ENCODE results near the gene TDRD15. TPM values are rescaled to one million over a fixed set of nuclear protein-coding genes. Genes with fewer than 3 reads are reported as not detected.

The TDRD15 gene
- total and polyA plus RNA-seq, 11 donors, result 0.05 to 0.08 TPM; not detected in 9

DNA sequence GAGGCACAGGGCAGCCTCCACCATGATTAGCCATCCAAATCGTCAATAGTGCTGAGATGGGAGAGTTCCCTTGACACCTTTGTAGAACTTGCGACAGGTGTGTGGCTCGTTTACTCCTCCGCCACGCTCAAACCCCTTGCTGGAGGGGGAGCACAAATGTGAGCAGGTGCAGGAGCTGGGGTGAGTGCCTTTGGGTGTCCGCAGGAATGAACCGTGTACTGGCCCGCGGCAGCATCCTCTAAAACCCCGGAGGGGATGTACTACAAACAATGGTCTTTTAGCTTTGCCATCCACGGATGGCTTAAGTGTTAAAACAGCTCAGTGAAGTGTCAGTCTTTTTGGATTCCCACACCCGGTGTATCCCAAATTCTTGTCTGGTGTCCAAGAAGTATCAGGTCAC, 21.4 kb upstream of the TDRD15 start:
- H3K4me3 ChIP-seq, result no peak overlapping the region
- no peak for ATAC-seq
- 85 to 88% (median 86%) methylated on average over 11 to 12 of the region's 12 CpGs for WGBS, 4 donors
- H3K27ac ChIP-seq, result no peak overlapping the region
- no peaks in the 10 kb centered on the region for H3K9me3 ChIP-seq
- H3K36me3 ChIP-seq, result no peaks in the 10 kb centered on the region
- no peaks in the 10 kb centered on the region for H3K27me3 ChIP-seq
- TF ChIP-seq POLR2A (IDR thresholded peaks at IDR 0.05), result no peak
- TF ChIP-seq, protein P1, sequence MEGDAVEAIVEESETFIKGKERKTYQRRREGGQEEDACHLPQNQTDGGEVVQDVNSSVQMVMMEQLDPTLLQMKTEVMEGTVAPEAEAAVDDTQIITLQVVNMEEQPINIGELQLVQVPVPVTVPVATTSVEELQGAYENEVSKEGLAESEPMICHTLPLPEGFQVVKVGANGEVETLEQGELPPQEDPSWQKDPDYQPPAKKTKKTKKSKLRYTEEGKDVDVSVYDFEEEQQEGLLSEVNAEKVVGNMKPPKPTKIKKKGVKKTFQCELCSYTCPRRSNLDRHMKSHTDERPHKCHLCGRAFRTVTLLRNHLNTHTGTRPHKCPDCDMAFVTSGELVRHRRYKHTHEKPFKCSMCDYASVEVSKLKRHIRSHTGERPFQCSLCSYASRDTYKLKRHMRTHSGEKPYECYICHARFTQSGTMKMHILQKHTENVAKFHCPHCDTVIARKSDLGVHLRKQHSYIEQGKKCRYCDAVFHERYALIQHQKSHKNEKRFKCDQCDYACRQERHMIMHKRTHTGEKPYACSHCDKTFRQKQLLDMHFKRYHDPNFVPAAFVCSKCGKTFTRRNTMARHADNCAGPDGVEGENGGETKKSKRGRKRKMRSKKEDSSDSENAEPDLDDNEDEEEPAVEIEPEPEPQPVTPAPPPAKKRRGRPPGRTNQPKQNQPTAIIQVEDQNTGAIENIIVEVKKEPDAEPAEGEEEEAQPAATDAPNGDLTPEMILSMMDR (IDR thresholded peaks at IDR 0.05), result no peak
- peaks cover 0 to 7% (median 0%) of the 10 kb centered on the region in 12 donors for H3K4me1 ChIP-seq
- no peak for DNase-seq
- intact Hi-C loops (cut with DNase I), result no loop called here

DNA sequence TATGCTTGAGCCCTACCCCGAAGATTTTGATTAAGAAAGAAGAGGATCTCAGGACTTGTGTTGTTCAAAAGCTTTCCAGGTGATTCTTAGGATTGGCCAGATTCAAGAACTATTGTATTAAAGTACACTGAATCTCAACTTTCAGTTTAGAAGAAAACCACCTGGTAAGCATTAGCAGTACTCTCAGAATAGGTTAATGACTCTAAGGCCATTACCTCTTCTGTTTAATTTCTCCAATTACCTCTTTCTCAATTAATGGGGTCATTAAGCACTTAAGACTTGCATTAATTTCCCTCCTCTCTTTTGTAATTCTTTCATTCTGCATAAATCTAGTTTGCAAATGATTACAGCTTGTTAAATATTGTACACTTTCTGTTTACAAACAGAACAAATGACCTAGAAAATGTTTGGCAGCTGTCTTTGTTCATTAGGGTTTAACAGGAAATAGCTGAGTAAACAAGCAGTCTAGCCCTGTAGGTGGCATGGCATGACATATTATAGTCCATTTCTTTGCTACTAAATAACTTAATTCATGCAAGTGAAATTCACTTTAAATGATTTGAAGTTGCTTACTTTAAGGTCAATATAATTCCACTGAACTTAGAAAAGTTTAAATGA, 20.4 kb upstream of the TDRD15 start:
- intact Hi-C loops (cut with DNase I), result no loop called here
- H3K27ac ChIP-seq, result no peak overlapping the region
- no peak for TF ChIP-seq POLR2A (IDR thresholded peaks at IDR 0.05)
- TF ChIP-seq, protein P1 (IDR thresholded peaks at IDR 0.05), result no peak
- 62 to 95% (median 78%) methylated on average over 1 of the region's 1 CpG for WGBS, 4 donors
- H3K27me3 ChIP-seq, result no peaks in the 10 kb centered on the region
- ATAC-seq (no peak), DNase-seq (no peak)
- H3K4me3 ChIP-seq, result no peak overlapping the region
- peaks cover 0 to 7% (median 0%) of the 10 kb centered on the region in 12 donors for H3K4me1 ChIP-seq
- H3K36me3 ChIP-seq, result no peaks in the 10 kb centered on the region
- H3K9me3 ChIP-seq, result no peaks in the 10 kb centered on the region

DNA sequence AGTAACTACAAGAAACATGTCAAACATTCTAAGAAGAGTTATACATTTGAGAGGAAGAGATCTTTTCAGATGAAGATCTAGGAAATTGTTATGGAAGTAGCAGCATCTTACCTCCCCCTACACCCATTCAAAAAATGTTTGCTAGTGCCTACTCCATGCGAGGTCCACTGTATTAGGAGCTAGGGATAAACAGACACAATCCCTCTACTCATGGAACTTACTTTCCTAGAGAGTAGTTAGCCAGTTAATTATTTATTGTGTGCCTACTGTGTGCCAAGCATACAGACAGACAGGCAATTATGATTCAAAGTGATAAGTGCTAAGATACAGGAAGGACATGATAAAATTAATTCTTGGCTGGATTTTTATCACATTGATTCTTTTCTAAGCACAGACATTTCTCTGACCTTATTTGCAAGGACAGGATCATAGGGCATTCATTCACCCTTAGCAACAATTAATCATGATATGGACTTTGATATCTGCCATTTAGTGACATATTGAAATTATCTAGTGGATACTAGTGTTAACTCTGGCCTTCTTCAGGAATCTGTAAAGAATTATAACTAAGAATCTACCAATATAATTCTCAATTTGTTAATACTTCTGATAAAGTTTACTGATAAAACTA, 19.6 kb upstream of the TDRD15 start:
- Histone ChIP-seq H3K36me3 (no peaks in the 10 kb centered on the region), H3K4me1 (peaks cover 0 to 5% (median 0%) of the 10 kb centered on the region in 12 donors), H3K27ac (no peak overlapping the region), H3K4me3 (no peak overlapping the region), H3K9me3 (no peaks in the 10 kb centered on the region), H3K27me3 (no peaks in the 10 kb centered on the region)
- TF ChIP-seq, protein P1 (IDR thresholded peaks at IDR 0.05), result no peak
- no peak for TF ChIP-seq POLR2A (IDR thresholded peaks at IDR 0.05)
- ATAC-seq, result no peak
- DNase-seq, result no peak
- 17 to 52% (median 41%) methylated on average over 1 of the region's 1 CpG for WGBS, 4 donors
- intact Hi-C loops (cut with DNase I), result no loop called here

DNA sequence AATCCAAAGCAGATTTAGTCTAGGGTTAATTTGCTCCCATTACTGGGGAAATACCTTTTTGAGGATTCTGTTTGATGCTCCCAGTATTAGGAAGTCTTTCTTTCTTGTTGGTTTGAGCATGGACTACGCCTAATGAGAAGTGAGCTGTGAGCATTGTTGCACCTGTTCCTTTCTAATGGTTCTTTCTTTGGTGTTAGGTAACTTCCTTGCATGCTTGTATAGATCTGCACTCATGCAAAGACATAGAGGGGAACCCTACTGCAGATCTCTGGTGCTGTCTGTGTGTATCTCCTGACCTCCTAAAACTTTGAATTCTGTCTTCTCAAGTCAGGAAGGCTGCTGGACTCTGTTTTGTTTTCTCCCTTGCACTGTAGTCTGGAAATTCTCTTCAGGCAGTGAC, 12.8 kb upstream of the TDRD15 start:
- intact Hi-C loops (cut with DNase I), result loop anchor here in 3 of 10 donors (10.0 kb wide), 1 partner anchor 446 kb away; the partner anchor contains the start of gene GDF7 (in 3 of the 3)
- whole genome bisulfite sequencing, 4 donors, result 88 to 96% (median 94%) methylated on average over 1 of the region's 1 CpG
- no peak for DNase-seq
- TF ChIP-seq, protein P1 (IDR thresholded peaks at IDR 0.05), result no peak
- no peak for TF ChIP-seq POLR2A (IDR thresholded peaks at IDR 0.05)
- Histone ChIP-seq H3K27me3 (peaks cover 0 to 8% (median 0%) of the 10 kb centered on the region in 9 donors), H3K36me3 (no peaks in the 10 kb centered on the region), H3K4me3 (no peak overlapping the region), H3K9me3 (no peaks in the 10 kb centered on the region), H3K27ac (no peak overlapping the region), H3K4me1 (no peaks in the 10 kb centered on the region)
- ATAC-seq, result no peak

Measured in heart left ventricle (tissue), 16 donors.